NCI-H1930 (cell line): Measurements from ENCODE around the gene RFLNA.

Experiments used
- DNase-seq, 2 experiments: peaks; one replicate each; lab custom pipeline; 2025; lab: John Stamatoyannopoulos, UW

The RFLNA gene

DNA sequence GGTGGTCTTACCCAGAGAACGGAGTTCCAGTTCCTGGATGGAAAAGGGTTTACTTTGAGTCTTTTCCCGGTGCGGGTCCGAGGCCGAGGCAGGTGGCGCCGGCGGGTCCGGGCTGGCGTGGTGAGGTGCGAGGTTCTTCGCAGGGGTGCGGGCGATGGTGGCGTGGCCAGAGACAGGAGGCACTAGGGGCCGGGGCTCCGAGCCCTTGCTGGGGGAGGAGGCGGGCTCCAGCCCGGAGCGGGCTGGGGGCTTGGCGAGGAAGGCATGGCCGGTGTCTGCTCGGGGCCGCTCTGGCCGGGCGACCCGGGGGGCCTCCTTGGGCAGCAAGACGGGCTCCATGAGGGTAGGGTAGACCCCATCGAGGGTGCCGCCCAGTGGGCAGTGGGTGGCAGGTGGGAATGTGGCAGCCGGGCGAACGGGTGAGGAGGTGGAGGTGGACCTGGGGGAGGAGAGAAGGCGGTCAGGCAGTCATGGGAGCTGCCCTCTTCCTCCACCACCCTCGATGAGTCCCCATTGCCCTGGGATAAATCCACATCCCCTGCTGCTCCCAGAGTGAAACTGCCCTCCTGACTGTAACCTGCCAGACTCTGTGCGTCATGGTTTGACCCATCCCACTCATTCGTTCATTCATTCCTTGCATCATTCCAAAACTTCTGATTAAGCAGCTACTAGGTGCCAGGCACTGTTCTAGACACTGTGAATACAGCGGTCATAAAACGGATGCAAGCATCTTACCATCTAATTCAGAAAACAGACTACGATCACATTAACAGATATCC, 42.0 kb downstream of the RFLNA start:
- DNase-seq: no peak

DNA sequence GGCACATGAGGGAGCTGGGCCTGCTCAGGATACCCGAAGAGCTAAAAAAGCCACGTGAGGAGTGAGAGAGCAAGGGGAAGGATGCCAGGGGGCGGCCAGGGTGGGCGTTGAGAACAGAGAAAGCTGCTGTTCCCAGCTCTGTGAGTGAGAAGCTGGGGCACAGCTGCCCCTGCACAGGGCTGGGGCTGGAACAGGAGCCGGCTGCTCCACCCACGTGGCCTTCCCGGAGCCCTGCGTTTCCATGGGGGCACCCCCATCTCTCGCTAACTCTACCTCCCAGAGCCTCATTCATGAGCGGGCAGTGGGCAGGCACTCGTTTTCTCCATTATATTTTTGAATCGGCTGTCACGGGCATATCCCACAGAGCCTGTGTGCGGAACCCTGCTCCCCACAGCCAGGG, 42.7 kb downstream of the RFLNA start:
- DNase-seq: no peak

- no peak for DNase-seq
Observed at GRCh38 chr12:124338448-124338847, 43.6 kb downstream of the RFLNA start.

DNA sequence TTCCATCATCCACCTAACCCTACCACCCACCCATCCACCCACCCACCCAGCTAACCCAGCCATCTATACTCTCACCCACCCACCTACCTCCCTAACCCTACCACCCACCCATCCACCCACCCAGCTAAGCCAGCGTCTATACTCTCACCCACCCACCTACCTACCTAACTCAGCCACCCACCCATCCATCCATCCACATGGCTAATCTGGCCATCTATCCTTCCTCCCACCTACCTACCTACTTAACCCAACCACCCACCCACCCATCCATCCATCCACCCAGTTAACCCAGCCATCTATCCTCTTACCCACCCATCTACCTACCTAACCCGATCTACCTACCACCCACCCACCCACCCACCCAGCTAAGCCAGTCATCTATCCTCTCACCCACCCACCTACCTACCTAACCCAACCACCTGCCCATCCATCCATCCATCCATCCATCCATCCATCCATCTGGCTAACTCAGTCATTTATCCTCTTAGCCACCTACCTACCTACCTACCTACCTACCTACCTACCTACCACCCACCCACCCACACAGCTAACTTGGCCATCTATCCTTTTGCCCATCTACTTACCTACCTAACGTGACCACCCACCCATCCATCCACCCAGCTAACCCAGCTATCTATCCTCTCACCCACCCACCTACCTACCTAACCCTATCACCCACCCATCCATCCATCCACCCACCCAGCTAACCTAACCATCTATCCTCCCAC, 44.1 kb downstream of the RFLNA start:
- no peak for DNase-seq

GRCh38 chr12:124340080-124340900, 45.4 kb downstream of the RFLNA start:
- DNase-seq: no peak

DNA sequence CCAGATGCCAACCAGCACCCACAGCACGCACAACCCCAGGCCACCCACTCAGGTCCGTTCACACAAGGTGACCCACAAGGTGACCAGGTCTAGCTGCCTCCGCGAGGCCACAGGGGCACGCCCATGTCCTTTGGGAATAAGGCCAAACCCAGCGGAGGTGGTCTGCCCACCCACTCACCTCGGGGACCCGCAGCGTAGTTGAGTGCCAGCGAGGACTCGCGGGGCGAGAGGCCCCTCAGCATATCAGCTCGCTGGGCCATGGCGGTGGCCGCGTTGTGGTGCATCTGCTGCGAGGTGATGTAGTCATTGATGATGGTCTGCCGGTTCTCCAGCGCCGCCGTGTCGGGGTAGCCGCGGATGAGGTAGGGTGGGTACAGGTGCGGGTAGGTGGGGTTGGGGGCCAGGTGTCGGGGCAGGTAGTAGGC, 46.8 kb downstream of the RFLNA start:
- no peak for DNase-seq

DNA sequence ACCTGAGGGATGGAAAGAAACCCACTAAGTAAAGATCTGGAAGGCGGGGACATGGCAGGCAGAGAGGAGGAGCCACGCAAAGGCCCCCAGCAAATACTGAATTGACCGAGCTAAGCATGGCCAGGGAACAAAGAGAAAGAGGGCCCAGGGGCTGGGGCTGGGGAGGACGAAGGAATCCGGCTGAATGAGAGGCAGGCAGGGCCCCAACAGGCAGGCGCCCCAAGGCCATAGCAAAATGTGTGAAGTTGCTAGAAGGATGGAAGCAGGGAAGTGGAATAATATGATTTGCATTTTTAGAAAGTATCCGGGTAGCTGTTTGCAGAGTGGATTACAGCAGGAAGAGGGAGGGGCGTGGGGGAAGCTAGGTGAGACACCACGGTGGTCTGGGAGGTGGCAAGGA, 49.1 kb downstream of the RFLNA start:
- no peak for DNase-seq

- DNase-seq: no peak
Observed at GRCh38 chr12:124344526-124344925, 49.6 kb downstream of the RFLNA start.

DNA sequence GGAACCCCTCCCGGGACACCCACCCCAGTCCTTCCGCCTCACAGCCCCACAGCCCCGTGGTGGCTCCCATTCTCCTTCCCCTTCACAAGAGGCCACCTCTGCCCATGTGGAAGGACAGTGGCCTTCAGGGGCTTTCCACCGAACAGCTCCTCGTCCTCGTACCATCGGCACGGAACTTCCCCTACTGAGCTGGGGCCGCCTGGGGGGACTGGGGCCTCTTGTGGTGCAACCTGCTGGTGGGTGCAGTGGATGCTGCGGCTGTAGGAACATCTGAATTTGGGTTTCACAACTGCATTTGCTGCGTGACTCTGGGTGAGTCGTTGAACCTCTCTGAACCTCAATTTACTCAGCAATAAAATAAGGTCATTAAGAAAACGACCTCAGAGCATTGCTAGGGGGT, 50.9 kb downstream of the RFLNA start:
- no peak for DNase-seq

DNA sequence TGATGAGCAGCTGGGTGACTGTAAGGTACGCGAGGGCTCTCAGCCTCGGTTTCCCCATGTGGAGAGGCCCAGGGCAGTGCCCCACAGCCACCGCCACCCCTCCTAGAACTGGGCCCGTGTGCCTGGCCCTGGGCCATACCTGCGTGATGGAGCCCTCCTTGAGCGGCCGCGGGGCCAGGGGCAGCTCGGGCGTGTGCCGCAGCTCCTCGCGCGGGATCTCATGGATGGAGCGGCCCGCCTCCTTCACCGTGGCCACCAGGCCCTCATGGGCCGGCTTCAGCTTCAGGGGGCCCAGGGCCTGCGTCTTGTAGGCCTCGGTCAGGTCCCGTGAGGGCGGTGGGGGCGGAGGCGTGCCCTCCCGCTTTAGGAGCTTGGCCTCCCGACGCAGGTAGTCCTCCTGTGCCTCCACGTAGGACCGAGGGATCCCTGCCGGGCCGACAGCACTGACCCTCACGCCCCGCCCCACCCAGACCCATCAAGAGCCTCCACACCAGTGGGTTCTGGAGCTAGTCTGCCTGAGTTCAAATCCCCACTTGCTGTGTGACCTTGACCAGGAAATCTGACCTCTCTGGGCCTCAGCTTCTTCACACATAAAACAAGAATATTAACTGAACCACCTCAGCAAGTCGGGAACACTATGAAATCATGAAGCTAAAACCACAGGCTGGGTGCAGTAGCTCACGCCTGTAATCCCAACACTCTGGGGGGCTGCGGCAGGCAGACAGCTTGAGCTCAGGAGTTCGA, 51.7 kb downstream of the RFLNA start:
- DNase-seq: no peak

DNA sequence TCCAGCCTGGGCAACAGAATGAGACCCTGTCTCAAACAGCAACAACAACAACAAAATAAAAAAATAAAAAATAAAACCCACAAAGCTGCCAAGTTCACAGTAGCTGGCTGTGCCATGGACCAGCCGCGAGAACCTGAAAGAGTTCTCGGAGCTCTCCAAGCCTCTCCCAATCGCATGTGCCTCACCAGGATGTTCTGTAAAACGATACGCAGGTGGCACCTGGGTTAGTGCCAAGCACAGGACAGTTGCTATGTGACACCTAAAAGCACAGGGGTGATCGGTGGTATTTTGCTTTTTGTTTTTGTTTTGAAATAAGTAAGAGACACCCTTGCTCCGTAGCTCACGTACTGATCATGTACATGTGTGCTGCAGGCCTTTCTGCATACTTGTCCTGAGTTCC, 52.4 kb downstream of the RFLNA start:
- DNase-seq: no peak

GRCh38 chr12:124347805-124348658, 53.1 kb downstream of the RFLNA start:
- DNase-seq: no peak

DNA sequence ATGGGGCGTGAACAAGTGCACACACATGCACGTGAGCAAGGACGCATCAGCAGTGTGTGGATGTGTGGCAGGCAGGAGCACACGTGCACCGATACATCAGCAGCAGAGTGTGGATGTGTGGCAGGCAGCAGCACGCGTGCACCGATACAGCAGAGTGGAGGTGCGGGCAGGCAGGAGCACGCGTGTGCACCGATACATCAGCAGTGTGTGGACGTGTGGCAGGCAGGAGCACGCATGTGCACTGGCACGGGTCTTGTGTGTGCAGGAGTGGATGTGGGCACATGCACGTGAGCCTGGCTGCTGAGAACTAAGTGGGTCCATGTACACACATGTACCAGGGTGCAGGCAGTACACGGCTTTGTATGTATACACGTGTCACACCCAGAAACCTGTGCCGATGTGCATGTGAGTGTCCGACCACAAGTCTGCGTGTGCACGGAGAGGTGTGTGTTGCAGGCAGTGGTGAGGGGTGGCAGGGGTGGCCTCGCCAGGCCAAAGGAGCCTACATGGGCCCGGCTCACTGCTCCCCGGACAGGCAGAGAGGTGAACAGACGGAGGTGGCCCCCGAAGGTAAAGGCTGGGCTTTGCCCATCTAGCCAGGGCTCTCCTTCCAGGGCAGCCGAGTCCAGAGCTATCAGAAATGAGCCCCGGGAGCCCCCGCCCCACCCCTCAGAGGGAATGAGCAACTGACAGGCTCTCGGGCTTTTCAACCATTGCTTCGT, 53.9 kb downstream of the RFLNA start:
- no peak for DNase-seq

DNA sequence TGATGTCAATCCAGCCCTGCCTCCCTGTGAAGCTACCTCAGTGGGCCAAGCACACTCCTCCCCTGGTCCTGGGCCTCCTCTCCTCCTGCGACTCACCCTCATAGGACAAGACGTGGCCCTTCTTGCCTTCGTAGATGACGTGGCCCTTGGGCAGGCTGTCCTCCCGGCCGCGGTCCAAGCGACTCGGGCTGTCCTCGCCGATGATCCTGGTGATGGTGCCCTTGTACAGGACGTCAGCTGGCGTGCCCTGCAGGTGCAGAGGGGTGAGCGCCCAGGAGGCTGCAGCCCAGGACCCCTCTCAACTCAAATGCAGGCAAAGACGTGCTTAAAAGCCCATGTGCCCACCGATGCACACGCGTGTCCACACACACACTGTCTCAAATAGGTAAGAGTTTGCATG, 55.6 kb downstream of the RFLNA start:
- no peak for DNase-seq

DNA sequence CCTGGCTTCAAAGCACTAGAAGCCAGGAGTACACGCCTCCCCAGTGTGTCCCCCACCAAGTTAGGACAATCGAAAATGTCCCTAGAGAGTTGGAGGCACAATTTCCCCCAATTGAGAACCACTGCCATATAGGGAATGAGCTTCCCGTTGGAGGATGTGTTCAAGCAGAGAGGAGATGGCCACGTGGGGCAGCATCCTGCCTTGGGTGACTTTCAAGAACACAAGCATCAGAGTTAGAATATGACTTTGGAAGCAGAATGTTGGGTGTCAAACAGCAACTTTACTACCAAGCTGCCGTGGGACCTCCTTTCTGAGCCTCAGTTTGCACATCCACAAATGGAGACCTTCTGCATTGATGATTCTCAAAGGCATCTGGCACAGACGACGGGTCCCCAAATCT, 56.5 kb downstream of the RFLNA start:
- no peak for DNase-seq

GRCh38 chr12:124352257-124352656, 57.4 kb downstream of the RFLNA start:
- no peak for DNase-seq

- no peak for DNase-seq
Observed at GRCh38 chr12:124352839-124353238, 57.9 kb downstream of the RFLNA start.

- no peak for DNase-seq
Observed at GRCh38 chr12:124354400-124354799, 59.5 kb downstream of the RFLNA start.

GRCh38 chr12:124356221-124356620, 61.3 kb downstream of the RFLNA start:
- DNase-seq: no peak

GRCh38 chr12:124357616-124358015, 62.7 kb downstream of the RFLNA start:
- DNase-seq: no peak
